Activated naive CD8-positive, alpha-beta T cell treated with anti-CD3 and anti-CD28 coated beads, Interleukin-2, amount 50 U/mL, for 24 hours (primary cell): ENCODE results near the gene GAB4.
A peak's percentile ranks its signal among the peaks of the same experiment; 100 is the strongest.
"Not testable (repeated sequence)": the region's sequence is repeated elsewhere in the genome, so short reads cannot be mapped to it uniquely, and the experiment has no call there.

ENCODE experiments used
- ATAC-seq: fragments of 150-1000 bp; cut with Tn5 transposase; one replicate; pipeline ENCODE4 v1.10.0; 2021
- DNase-seq: peaks from one replicate; pipeline ENCODE4 v3.0.0; 2021
- H3K27ac Mint-ChIP-seq: one replicate; pipeline ENCODE4 v1.8.0; 2021; ENCODE audit warnings: mild to moderate bottlenecking, mixed read lengths
- H3K27me3 Mint-ChIP-seq: one replicate; pipeline ENCODE4 v1.8.0; 2021; ENCODE audit warnings: mixed read lengths
- H3K36me3 Mint-ChIP-seq: one replicate; pipeline ENCODE4 v1.8.0; 2021; ENCODE audit warnings: low read depth, mixed read lengths
- H3K4me1 Mint-ChIP-seq: one replicate; pipeline ENCODE4 v1.8.0; 2021; ENCODE audit warnings: mixed read lengths
- H3K4me3 Mint-ChIP-seq: one replicate; pipeline ENCODE4 v1.8.0; 2021; ENCODE audit warnings: mild to moderate bottlenecking, moderate library complexity, mixed read lengths
- H3K9me3 Mint-ChIP-seq: one replicate; pipeline ENCODE4 v1.8.0; 2021; ENCODE audit warnings: mixed read lengths

Gene GAB4

DNA sequence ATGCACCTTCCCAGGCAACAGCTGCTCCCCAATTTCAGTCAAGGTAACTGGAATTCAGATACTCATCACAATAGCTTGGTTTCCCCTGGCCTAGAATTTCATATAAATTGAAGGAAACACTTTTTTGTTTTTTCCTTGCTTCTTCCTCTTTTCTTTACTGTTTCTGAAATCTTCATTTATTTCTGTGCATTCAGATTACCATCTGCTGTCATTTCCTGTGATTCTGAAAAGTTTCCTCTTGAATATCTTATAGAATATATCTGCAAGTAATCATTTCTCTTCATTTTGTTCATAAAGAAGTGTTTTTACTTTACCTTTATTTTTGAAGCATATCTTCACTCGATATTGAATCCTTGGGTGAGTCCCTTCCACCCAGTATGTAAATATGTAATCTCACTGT is 85.3 kb downstream of the GAB4 start:
- Mint-ChIP-seq H3K27ac (no peak overlapping the region), H3K27me3 (peaks cover 6% of the 10 kb centered on the region), H3K36me3 (no peaks in the 10 kb centered on the region), H3K4me1 (no peaks in the 10 kb centered on the region), H3K4me3 (no peak overlapping the region), H3K9me3 (no peaks in the 10 kb centered on the region)
- no peak for DNase-seq
- no peak for ATAC-seq

DNA sequence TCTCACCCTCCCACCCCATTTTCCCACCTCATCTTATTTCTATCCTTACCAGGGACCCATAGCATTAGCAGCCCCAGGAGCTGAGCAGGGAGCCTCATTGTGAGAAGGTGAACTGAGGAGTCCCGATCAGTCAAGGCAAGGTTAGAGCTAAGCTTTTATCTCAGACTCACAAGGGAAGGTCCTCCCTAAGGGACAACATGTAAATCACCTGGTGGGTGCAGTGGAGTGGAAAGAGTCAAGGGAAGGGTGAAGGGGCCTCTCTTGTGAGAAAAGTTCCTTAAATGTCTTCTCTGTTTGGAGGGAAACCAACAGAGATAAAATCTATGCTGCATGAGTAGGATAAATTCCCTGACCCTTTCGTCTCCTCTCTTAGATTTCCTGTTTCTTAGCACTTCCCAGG is 85.9 kb downstream of the GAB4 start:
- Mint-ChIP-seq H3K27me3 (peaks cover 10% of the 10 kb centered on the region), H3K4me3 (no peak overlapping the region), H3K9me3 (no peaks in the 10 kb centered on the region), H3K27ac (no peak overlapping the region), H3K36me3 (no peaks in the 10 kb centered on the region), H3K4me1 (no peaks in the 10 kb centered on the region)
- DNase-seq (no peak), ATAC-seq (no peak)

DNA sequence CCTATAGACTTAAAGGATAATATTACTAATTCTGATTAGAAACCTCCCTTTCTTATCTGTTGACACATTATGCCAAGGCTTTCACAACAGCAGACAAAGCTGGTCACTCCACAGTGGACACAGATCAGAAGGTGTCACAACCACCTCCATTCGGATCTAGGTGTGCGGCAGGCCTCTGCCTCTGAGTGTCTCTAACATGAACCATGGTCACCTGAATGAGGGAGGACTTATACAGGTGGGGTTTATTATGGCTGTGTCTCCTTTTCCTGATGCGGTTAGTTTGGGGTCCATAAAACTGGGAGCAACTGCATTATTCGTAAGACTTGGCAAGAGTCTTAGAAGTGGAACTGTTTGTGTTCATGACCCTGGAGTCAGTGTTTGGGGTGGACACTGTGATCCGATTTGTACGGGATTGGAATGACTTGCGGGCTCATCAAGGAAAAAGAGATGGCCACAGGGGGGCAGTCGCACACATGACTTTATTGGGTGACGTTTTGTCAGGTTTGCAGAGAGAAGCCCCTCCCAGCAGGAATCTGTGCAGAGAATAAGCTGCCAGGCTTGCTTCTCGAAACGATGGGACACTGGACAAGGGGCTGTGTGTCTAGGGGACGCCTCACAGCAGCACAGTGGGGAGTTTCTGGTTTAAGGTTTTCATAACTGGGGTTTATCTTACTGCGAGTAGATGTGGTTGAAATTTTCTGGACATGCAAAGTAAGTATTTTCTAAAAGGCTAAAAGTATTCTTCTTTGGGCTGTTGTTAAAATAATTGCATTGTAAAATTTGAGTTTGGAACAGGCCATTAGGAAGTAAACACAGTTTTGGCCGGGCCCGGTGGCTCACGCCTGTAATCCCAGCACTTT is 90.6 kb downstream of the GAB4 start:
- Mint-ChIP-seq H3K4me1 (no peaks in the 10 kb centered on the region), H3K27me3 (peaks cover 19% of the 10 kb centered on the region), H3K27ac (no peak overlapping the region), H3K9me3 (no peaks in the 10 kb centered on the region), H3K36me3 (no peaks in the 10 kb centered on the region), H3K4me3 (no peak overlapping the region)
- DNase-seq (peak; percentile 74), ATAC-seq (no peak)

DNA sequence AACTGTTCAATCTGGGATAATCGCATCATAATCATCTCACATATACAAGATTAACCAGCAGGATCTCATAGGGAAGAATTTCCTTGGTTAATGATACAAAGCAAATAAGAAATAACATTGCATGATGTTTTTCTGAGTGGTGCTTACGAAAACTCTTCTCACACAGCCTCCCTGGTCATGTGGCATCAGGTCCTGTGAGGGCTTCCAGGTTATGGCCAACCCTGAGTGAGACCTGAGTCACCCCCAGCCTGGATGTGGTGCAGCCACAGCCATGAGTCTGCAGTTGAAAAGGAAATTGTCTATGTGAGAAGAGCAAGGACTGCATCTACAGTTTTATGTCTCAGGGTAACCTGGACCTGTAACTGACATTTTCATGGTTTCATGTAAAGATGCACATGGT is 92.3 kb downstream of the GAB4 start:
- no peak overlapping the region for H3K4me3 Mint-ChIP-seq
- H3K36me3 Mint-ChIP-seq: no peaks in the 10 kb centered on the region
- H3K4me1 Mint-ChIP-seq: no peaks in the 10 kb centered on the region
- DNase-seq (no peak), ATAC-seq (peak; percentile 63)
- H3K27me3 Mint-ChIP-seq: peaks cover 21% of the 10 kb centered on the region
- H3K27ac Mint-ChIP-seq: no peak overlapping the region
- H3K9me3 Mint-ChIP-seq: no peaks in the 10 kb centered on the region

DNA sequence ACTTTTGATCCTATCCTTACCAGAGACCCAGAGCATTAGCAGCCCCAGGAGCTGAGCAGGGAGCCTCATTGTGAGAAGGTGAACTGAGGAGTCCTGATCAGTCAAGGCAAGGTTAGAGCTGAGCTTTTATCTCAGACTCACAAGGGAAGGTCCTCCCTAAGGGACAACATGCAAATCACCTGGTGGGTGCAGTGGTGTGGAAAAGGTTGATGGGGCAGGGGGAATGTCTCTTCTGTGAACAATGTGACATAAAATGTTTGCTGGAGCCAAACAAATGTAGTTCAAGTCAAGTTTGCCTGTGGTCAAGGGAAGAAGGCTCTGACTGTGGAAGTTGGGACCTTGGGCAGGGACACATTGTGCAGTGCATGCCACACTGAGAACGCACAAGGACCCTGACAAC is 93.1 kb downstream of the GAB4 start:
- ATAC-seq, H3K4me3 Mint-ChIP-seq: not testable (repeated sequence)

DNA sequence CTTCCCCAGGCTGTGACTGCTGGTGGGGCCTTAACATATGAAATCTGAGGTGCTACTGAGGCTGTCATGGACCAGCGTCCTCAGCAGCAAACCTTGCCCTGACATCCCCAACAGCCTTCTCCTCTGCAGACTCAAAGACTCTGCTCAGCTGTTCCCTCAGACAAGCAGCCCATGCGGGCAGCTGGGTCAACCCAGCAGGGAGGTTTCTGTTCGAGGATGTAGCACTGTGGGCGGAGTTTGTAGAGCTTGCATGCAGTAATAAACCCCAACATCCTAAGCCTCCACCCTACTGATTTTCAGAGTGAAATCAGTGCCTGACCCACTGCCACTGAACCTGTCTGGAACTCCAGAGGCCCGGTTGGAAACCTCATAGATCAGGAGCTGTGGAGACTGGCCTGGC is 94.0 kb downstream of the GAB4 start:
- Mint-ChIP-seq H3K9me3 (no peaks in the 10 kb centered on the region), H3K4me1 (no peaks in the 10 kb centered on the region), H3K36me3 (no peaks in the 10 kb centered on the region), H3K27ac (no peak overlapping the region), H3K27me3 (peaks cover 21% of the 10 kb centered on the region), H3K4me3 (no peak overlapping the region)
- ATAC-seq (no peak), DNase-seq (no peak)

More for the DNA sequence above, 93.1 kb downstream of the GAB4 start:
- H3K36me3 Mint-ChIP-seq, H3K27ac Mint-ChIP-seq, H3K4me1 Mint-ChIP-seq, DNase-seq, H3K9me3 Mint-ChIP-seq: not testable (repeated sequence)
- H3K27me3 Mint-ChIP-seq: peaks cover 21% of the 10 kb centered on the region

DNA sequence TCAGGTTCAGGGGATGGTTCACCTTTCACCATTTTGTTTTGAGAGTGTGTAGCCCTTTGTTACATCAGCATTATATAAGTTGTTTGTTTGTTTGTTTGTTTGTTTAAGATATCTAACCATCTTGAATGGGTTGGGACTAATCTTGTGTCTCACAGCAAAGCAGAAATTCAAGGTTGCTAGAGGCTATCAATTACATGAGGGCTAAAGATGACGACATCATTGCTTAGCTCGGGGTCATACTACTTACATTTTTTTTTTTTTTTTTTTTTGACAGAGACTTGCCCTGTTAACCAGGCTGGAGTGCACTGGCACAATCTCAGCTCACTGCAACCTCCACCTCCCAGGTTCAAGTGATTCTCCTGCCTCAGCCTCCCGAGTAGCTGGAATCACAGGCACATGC is 95.7 kb downstream of the GAB4 start:
- H3K27me3 Mint-ChIP-seq: peaks cover 17% of the 10 kb centered on the region
- DNase-seq (no peak), ATAC-seq (no peak)
- H3K4me1 Mint-ChIP-seq: no peaks in the 10 kb centered on the region
- H3K27ac Mint-ChIP-seq: no peak overlapping the region
- H3K36me3 Mint-ChIP-seq: no peaks in the 10 kb centered on the region
- H3K9me3 Mint-ChIP-seq: no peaks in the 10 kb centered on the region
- no peak overlapping the region for H3K4me3 Mint-ChIP-seq
